ENCODE measurements around the gene MYBPC3.

DNA sequence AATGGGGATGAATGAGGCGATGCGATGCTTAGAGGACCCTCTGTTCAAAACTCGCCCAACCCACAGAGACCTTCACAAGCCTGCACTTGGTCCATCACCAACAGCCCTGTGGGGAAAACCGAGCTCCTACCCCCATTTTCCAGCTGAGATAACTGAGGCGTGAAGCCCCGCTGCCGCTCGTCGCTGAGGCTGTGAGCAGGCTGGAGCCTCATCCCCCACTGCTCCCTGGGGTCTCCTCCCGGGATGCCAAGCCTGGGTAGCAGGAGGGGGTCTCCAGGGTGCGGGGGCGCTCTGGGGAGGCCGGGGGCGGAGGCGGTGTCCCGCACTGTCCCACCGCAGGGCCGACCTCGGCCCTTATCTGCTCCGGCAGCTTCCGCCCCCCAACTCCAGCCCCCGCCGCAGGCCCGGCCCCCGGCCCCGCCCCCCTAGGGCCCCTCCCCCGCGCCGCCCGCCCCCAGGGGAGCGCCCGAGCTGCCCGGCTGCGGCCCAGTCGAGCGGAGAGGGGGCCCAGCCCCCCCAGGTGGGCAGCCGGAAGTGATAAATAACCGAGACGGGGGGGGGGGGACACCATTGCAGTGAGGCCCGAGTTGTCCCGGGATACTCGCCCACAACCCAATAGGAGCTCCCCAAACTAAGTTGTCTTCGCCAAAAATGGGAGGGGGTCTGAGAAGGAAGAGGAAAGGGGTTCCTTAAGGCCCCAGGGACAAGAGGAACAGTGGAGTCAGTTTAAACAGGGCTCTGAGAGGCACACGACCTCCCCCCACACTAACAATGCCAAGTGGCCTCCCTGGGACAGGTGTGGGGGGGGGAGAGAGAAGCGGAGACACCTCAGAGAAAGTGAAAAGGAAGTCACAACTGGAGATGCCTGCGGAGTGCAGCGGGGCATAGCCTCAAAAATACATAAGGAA is 47.6 kb upstream of the MYBPC3 start:
- TF ChIP-seq CTCF (IDR thresholded peaks at IDR 0.05) (no peak), POLR2A (IDR thresholded peaks at IDR 0.05) (no peak)
